Activated CD4-positive, CD25-positive, alpha-beta regulatory T cell treated with anti-CD3 and anti-CD28 coated beads, Interleukin-2, amount 50 U/mL, for 16 hours (primary cell): ENCODE data around the gene MYO5B.
"Not testable (repeated sequence)": the region's sequence is repeated elsewhere in the genome, so short reads cannot be mapped to it uniquely, and the experiment has no call there.

Experiments used
- DNase-seq: peaks from one replicate; pipeline ENCODE4 v3.0.0-alpha.2; 2020; ENCODE audit warnings: low read depth, low spot score

Gene MYO5B

DNA sequence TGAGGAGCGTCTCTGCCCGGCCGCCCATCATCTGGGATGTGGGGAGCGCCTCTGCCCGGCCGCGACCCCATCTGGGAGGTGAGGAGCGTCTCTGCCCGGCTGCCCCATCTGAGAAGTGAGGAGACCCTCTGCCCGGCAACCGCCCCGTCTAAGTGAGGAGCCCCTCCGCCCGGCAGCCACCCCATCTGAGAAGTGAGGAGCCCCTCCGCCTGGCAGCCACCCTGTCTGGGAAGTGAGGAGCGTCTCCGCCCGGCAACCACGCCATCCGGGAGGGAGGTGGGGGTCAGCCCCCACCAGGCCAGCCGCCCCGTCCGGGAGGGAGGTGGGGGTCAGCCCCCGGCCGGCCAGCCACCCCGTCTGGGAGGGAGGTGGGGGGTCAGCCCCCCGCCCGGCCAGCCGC is 395.1 kb downstream of the MYO5B start:
- DNase-seq, result not testable (repeated sequence)

DNA sequence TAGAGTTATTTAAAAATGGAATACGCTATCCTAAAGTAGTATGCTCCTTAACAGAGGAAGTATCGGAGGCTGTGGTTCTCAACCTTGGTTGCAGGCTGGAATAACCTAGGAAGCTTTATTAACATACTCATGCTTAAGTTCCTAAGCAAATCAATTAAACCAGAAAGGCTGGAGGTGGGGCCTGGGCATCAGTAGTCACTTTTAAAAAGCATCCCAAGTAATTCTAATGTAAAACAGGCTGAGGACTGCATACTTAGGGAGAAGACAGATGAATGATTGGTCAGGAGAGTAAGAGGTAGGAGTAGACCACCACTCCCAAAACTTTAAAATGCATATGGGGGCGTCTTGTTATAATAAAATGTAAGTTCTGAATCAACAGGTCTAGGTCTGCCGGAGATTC is 396.9 kb downstream of the MYO5B start:
- DNase-seq, result no peak

DNA sequence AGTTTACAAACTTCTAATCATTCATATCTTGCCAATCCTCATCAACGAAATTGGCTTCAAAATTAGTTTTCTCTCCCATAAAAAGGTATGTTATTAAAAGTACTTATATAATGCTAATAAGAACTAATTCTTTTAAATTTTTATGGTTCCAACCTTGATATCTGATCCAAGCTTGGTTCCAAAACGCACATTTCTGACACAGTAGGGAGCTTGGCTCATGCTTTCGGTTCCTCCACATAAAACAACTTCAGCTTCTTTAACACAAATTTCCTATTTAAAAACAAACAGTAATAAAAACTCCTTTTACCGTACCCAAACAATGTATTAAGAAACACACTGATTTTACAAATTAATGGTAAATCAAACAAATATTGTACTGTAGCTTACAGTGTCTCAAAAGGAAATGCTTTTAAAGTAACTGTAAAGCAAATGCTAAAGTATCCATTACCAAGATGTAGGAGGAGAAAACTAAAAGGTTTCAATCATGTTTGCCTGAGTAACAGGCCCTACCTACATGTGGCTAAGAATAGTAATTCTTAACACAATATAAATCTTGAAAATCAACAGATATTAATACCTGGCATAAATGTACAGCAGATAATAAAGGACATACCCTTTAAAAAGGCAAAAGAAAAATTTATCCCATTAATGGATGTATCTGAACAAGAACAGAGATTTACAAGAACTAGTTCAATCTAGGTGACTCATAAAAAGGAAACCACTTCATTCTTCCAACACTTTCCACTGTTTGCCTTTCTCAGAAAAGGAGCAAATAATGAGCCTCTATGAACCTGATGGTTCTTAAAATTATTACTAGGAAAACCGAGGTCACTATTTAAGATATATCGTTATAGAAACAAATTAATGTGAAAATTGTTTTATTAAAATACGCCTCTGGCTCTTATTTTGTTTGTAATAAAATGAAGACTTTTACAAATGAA is 399.1 kb downstream of the MYO5B start:
- no peak for DNase-seq

DNA sequence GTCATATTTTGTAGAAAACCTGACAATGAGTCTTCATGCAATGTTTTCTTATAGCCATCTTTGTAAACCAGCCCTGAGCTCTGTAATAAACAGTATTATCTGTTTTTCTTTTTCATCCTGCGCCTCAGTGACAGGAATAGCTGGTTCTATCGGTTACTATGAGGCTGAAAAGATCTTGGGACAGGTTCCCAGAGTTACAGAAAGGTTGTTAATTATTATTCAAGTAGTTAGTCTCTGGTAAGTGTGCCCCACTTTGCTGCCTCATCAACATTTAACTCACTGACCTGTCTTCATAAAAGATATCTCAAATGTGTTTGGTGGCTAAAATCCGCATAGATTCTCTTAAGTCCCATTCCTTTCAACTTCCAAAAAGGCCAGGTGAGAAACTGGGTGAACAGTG is 400.2 kb downstream of the MYO5B start:
- DNase-seq, result no peak

DNA sequence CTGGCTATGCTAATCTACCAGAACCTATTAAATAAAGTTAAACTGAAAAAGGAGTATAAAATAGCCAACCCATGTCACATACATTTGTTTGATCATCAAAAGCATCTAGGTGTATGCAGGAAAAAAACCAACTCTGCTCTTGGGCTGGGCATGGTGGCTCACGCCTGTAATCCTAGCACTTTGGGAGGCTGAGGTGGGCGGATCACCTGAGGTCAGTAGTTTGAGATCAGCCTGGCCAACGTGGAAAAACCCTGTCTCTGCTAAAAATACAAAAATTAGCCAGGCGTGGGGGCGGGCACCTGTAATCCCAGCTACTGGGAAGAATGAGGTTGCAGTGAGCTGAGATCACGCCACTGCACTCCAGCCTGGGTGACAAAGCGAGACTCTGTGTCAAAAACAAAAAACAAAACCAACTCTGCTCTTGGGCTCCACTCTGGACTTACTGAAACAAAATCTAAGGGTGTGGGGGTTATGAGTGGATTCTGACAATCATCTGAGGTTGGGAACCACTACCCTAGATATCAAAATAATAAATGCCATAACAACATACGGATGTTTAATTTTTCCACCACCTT is 405.3 kb downstream of the MYO5B start:
- not testable (repeated sequence) for DNase-seq

DNA sequence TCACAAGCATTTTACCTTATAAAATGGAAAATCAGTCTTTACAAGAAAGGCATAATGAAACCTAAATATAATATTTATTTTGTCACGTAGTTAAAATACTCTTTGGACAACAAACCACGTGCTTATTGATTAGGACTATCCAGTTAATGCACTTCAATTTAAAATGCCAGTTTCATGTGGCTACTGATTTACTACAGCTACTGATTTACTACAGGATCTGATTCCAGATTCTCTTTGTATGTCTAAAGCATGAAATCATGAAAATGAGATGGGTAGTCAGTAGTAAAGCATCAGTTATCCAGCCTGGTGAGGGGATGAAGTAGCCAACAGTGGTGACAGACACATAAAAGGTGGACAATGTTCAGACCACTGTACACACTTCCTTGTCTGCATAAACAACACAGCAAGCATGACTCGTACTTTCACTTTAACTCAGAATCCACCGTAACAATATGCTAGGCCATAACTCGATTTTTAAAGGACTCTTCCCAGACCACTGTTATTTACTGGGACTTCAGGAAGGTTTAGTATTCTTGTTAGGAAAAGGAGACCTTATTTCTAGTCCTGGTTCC is 406.5 kb downstream of the MYO5B start:
- no peak for DNase-seq

DNA sequence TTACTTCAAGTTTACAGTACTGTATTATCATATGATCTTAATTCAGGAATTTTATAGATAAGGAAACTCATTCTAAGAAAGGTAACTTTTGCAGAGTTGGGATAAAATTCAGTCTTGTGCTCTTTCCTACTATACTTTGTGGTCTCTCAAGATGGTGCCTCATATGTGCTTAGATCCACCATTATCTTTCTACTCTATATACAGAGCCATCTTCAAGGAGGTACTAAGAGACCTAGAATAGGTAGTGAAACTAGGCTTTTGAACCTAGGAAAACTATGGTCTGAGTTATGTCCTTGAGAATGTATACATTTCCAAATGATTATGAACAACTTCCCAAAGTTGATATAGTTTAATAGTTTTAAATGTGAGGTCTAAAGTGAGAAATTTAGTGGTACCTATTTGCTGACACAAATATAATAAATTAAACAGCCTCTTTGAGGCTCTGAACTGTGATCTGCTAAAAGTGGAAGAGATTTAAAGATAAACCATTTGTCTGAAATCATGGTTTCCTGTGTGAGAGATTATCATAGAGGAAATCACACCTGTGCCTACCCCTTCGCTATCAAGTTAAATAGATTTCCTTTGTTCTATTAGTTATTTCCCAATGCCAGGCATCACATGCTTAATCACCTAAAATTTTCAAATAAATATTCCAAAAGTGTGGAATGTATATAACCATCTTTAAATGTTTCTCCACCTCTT is 408.8 kb downstream of the MYO5B start:
- no peak for DNase-seq

DNA sequence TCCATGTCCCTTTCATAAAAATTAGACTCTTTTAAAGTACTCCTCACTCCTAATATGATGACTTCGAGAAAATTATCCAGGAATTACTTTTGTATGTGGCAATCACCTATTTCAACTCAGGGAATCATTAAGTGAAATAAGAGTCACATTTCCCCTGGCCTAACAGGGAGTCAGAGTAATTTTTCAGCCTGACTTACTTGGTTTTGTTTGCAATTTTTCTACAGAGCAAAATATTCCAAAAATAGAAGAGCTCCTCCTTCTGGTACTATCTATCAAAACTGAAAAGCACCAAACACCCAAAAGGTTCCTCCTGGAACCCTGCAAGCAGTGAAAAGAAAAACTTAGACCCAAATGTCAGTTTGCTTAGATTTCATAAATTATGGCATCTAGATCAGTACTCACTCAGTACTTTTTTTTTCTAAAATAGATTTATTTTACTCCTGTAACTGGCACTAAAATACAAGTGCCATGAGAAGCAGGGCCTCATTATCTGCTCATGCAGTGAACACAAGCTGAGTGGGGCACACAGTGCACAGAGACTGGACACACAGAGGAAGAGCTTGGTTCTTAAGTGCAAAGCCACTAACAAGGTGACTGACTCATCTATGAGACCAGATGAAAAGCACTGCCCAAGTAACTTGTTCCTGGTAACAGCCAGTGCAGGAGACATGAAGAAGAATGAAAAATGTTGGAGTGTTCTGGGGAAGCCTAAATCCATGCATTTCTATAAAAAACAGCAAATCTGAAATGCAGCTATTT is 410.3 kb downstream of the MYO5B start:
- DNase-seq, result no peak

DNA sequence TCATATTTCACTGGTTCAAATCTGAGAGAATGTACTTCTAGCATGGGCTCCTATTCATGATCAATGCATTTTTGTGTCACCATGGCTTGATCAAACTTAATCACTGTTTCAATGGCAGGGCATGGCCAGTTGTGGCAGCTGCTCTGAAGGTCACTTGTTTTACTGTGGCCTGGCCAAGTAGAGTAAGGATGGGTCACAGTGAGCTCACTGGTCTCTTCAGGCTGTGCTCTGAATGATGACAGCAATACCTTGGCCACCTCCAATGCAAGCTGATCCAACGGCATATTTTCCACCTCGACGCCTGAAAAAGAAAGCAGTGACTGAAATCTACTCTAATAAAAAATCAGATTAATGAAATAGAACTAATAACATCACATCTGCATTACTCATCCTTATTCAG is 411.3 kb downstream of the MYO5B start:
- not testable (repeated sequence) for DNase-seq

DNA sequence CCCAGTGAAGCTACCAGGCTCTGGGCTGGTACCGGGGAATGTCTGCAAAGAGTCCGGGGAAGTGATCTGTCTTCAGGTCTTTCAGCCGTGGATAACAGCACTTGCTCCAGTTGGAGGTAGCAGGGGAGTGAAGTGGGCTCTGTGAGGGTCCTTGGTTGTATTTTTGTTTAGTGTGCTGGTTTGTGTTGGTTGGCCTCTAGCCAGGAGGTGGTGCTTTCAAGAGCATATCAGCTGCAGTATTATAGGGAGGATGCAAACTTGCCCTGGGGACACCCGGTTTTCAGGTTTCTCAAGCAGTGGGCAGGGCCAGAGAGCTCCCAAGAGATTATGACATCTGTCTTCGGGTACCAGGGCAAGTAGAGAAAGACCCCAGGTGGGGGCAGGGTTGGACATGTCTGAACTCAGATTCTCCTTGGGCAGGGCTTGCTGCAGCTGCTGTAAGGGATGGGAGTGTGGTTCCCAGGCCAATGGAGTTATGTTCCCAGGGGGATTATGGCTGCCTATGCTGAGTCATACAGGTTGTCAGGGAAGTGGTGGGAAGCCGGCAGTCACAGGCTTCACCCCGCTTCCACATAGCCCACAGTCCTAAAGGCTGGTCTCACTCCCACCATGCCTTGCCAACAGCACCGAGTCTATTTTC is 416.0 kb downstream of the MYO5B start:
- no peak for DNase-seq
